Measurements from ENCODE around the gene MYO18A.

DNA sequence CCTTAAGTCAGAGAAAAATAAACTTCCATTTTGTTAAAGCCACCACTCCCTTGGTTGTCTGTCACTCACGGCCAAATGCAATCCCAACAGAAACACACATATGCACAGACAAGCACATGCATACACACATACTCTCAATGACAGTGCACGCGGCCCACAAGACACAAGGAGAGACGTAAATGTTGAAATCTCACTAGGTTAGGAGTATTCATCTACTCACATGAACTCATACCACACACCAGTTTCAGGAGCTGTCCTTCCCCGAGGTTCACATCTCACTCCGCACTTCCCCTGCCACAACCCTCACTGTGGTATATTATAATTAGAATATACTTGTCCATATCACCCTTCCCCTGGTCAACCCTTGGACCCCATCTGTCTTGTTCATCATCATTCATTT is 36.0 kb upstream of the MYO18A start:
- TF ChIP-seq CTCF (IDR thresholded peaks at IDR 0.05): no peak
- TF ChIP-seq EP300 (IDR thresholded peaks at IDR 0.05): no peak

Data from esophagus muscularis mucosa (tissue), 3 donors.